Activated naive CD4-positive, alpha-beta T cell treated with anti-CD3 and anti-CD28 coated beads, Interleukin-2, amount 50 U/mL, for 72 hours (primary cell): ENCODE results near the gene ABCA13. TPM values are rescaled to one million over a fixed set of nuclear protein-coding genes. Genes with fewer than 3 reads are reported as not detected.
"Not testable (repeated sequence)": the region's sequence is repeated elsewhere in the genome, so short reads cannot be mapped to it uniquely, and the experiment has no call there.

Experiments
- ATAC-seq, 2 donors: fragments of 150-1000 bp; cut with Tn5 transposase; 2 replicates each; pipeline ENCODE4 v1.10.0; 2021; ENCODE audit warnings: mild to moderate bottlenecking in 2 of 2, moderate library complexity in 2 of 2
- DNase-seq, 2 donors: peaks; one replicate each; pipeline ENCODE4 v3.0.0; 2021 to 2022; ENCODE audit warnings: low spot score in 2 of 2
- H3K27ac Mint-ChIP-seq, 2 donors: one replicate each; pipeline ENCODE4 v1.8.0; 2022; ENCODE audit warnings: mild to moderate bottlenecking in 2 of 2, mixed read lengths in 2 of 2
- H3K36me3 Mint-ChIP-seq, 2 donors: one replicate each; pipeline ENCODE4 v1.8.0; 2022; ENCODE audit warnings: mixed read lengths in 2 of 2
- H3K9me3 Mint-ChIP-seq, 2 donors: one replicate each; pipeline ENCODE4 v1.8.0; 2022; ENCODE audit warnings: mixed read lengths in 2 of 2
- total RNA-seq, 2 donors: library from RNA; stranded (reverse); gene quantifications; one replicate each; pipeline ENCODE4 v1.2.3, GENCODE V29; 2022

Gene ABCA13, protein sequence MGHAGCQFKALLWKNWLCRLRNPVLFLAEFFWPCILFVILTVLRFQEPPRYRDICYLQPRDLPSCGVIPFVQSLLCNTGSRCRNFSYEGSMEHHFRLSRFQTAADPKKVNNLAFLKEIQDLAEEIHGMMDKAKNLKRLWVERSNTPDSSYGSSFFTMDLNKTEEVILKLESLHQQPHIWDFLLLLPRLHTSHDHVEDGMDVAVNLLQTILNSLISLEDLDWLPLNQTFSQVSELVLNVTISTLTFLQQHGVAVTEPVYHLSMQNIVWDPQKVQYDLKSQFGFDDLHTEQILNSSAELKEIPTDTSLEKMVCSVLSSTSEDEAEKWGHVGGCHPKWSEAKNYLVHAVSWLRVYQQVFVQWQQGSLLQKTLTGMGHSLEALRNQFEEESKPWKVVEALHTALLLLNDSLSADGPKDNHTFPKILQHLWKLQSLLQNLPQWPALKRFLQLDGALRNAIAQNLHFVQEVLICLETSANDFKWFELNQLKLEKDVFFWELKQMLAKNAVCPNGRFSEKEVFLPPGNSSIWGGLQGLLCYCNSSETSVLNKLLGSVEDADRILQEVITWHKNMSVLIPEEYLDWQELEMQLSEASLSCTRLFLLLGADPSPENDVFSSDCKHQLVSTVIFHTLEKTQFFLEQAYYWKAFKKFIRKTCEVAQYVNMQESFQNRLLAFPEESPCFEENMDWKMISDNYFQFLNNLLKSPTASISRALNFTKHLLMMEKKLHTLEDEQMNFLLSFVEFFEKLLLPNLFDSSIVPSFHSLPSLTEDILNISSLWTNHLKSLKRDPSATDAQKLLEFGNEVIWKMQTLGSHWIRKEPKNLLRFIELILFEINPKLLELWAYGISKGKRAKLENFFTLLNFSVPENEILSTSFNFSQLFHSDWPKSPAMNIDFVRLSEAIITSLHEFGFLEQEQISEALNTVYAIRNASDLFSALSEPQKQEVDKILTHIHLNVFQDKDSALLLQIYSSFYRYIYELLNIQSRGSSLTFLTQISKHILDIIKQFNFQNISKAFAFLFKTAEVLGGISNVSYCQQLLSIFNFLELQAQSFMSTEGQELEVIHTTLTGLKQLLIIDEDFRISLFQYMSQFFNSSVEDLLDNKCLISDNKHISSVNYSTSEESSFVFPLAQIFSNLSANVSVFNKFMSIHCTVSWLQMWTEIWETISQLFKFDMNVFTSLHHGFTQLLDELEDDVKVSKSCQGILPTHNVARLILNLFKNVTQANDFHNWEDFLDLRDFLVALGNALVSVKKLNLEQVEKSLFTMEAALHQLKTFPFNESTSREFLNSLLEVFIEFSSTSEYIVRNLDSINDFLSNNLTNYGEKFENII (N-terminal part only)
- total RNA-seq = not detected

DNA sequence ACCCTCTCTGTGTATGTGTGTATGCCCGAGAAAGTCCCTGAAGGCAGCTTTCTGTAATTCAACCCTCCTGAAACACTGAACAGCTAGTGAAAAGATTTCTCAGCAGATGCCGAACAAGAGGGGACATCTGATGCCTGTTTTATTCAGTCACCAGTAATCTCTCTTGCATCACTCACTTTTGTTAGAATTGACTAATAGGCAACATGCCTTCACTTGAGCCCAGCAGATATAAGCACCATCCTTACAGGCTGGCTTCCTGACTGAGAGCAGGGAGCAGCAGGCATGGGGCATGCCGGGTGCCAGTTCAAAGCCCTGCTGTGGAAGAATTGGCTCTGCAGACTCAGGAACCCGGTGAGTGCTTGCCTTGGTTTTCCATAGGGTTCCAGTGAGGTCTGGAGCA lies at the start of gene ABCA13:
Gene ABCA13, plus strand, starts transcription at position 257 of the 400 bp plus-strand sequence. Its CDS starts 26 bp downstream, at position 283.
- peaks cover 0 to 7% of the 10 kb centered on the region in 2 donors for H3K9me3 Mint-ChIP-seq
- DNase-seq (no peak), ATAC-seq (no peak)
- no peak within 1 kb of the TSS for H3K27ac Mint-ChIP-seq
- no peaks in the 10 kb centered on the region for H3K36me3 Mint-ChIP-seq

DNA sequence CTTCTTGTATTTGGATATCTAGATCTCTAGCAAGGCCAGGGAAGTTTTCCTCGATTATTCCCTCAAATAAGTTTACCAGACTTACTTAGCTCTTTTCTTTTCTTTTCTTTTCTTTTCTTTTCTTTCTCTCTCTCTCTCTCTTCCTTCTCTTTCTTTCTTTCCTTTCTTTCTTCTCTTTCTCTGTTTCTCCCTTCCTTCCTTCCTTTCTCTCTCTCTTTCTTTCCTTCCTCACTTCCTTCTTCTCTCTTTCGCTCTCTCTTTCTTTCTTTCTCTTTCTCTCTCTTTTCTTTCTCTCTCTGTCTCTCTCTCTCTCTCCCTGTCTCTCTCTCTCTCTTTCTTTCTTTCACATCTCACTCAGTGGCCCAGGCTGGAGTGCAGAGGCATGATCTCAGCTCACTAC lies 45.2 kb upstream of the ABCA13 start:
- no peak for DNase-seq
- no peak for ATAC-seq
- Mint-ChIP-seq H3K36me3 (peaks cover 13 to 19% of the 10 kb centered on the region in 2 donors), H3K9me3 (peaks cover 11 to 13% of the 10 kb centered on the region in 2 donors), H3K27ac (no peak overlapping the region)

DNA sequence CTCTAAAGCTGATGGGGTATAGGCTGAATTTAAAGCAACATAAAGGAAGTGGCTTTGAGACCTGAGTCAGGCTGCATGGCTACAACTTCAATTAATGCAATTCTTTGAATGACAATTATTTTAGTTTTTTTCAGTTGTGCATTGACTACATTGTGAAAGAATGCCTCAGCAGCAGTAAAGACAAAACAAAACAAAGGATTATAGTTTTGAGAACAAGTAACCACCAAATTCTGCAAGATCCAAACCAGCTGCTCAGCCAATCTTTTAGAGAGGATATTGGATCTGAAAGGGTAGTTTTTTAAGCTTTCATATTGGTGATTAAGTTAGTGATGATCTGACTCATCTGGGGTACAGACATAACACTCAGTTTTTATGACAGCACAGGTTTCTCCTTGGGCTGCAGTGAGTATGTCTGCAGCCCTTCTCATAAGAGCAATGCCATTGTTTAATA lies 40.6 kb upstream of the ABCA13 start:
- no peak overlapping the region for H3K27ac Mint-ChIP-seq
- H3K9me3 Mint-ChIP-seq = peaks cover 8 to 9% of the 10 kb centered on the region in 2 donors
- ATAC-seq = peak; percentile 70 to 96
- peak in 1 of 2 donors; percentile 11 for DNase-seq
- peaks cover 13 to 19% of the 10 kb centered on the region in 2 donors for H3K36me3 Mint-ChIP-seq

DNA sequence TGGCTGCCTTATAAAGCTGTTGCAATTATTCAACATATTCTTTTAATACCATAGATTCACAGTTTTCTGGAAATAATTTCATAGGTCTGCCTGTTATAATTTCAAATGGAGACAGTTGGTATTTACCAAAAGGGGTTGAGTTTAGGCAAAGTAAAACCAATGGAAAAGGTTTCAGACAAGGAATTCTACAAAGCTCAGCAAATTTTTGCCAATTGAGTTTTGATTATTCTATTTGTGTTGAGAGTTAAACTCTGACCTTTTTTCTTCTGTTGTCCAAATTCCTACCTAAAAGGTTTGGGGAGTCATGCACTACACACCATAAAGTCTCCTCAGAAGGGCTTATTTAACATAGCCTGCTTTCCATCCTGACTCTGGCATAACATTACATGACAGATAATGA lies 38.5 kb upstream of the ABCA13 start:
- ATAC-seq (no peak), DNase-seq (no peak)
- Mint-ChIP-seq H3K36me3 (peaks cover 5 to 6% of the 10 kb centered on the region in 2 donors), H3K9me3 (no peaks in the 10 kb centered on the region), H3K27ac (no peak overlapping the region)

DNA sequence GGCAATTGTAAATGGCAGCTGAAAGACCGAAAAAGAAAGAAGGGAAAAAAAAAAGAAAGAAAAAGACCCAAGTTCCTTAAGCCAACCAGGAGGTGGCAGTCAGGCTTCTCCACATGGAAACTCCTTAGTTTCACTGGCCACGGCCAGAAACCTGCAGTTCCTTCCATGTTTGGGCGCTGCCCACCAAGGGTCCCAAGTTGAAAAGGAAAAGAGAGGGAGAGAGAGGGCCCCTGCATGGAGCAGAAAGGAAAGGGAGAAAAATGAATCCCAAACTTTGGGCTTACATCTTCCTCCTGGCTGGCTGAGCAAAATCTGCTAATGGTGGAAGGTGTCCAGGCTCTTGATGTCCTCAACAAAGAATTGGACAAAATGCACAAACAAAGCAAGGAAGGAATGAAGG lies 31.8 kb upstream of the ABCA13 start:
- no peak overlapping the region for H3K27ac Mint-ChIP-seq
- peaks cover 0 to 6% of the 10 kb centered on the region in 2 donors for H3K36me3 Mint-ChIP-seq
- DNase-seq (no peak), ATAC-seq (no peak)
- H3K9me3 Mint-ChIP-seq = no peaks in the 10 kb centered on the region

DNA sequence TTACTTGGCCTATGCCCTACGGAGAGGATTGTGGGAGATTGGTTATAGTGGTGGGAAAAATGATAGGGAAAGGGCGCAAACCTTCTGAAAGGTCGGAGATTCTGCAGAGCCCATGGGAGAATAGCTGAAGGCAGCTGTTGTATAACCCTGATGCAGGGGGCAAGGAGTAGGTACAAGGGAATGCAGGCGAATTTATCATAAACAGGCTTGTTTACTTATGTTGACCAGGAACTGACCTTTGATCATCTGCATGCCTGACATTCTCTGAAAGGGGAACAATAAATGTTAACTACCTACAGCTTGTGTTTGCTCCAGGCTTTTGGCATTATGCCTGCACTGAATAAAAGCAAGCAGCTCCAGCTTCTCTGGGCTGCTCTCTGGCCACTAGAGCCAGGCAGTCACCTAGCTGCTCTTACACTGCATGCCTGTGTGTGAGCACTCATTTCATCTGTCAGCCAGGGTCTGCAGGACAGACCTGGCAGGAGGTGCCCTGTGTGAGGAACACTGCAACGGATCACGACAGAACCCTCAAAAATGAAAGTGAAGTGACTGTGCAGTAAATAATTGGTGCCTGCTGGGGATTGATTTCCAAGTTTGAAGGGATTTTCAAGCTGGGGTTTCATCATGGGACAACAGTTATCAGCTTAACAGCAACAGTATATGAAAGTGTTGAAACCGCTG lies 31.1 kb upstream of the ABCA13 start:
- Mint-ChIP-seq H3K27ac (no peak overlapping the region), H3K9me3 (no peaks in the 10 kb centered on the region), H3K36me3 (peaks cover 0 to 6% of the 10 kb centered on the region in 2 donors)
- no peak for DNase-seq
- no peak for ATAC-seq

DNA sequence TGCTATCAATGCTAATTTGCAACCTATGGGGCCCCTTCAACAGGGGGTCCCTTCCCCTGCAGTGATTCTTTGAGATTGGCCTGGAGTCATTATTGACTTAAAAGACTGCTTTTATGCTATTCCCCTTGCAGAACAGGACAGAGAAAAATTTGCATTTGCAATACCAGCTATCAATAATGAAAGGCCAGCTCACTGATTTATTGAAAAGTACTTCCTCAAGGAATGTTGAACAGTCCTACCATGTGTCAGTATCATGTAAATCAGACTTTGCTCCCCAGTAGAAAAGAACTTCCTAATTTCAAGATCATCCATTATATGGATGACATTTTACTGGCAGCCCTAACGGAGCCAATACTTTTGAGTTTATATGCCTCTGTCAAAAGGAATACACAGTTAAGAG lies 29.7 kb upstream of the ABCA13 start:
- no peak for DNase-seq

DNA sequence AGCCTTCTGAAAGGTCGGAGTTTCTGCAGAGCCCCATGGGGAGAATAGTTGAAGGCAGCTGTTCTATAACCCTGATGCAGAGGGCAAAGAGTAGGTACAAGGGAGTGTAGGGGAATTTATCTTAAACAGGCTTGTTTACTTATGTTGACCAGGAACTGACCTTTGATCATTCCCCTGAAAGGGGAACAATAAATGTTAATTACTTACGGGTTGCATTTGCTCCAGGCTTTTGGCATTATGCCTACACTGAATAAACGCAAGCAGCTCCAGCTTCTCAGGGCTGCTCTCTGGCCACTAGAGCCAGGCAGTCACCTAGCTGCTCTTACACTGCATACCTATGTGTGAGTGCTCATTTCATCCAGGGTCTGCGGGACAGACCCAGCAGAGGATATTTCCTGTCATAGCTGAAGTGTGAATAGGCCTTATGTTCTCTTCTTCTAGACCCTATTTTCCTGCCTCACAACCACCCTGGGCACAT lies 26.9 kb upstream of the ABCA13 start:
- ATAC-seq = no peak
- no peak for DNase-seq
- Mint-ChIP-seq H3K27ac (no peak overlapping the region), H3K36me3 (no peaks in the 10 kb centered on the region), H3K9me3 (no peaks in the 10 kb centered on the region)

More for the DNA sequence above, 29.7 kb upstream of the ABCA13 start:
- ATAC-seq = no peak
- no peaks in the 10 kb centered on the region for H3K9me3 Mint-ChIP-seq
- no peak overlapping the region for H3K27ac Mint-ChIP-seq
- no peaks in the 10 kb centered on the region for H3K36me3 Mint-ChIP-seq

DNA sequence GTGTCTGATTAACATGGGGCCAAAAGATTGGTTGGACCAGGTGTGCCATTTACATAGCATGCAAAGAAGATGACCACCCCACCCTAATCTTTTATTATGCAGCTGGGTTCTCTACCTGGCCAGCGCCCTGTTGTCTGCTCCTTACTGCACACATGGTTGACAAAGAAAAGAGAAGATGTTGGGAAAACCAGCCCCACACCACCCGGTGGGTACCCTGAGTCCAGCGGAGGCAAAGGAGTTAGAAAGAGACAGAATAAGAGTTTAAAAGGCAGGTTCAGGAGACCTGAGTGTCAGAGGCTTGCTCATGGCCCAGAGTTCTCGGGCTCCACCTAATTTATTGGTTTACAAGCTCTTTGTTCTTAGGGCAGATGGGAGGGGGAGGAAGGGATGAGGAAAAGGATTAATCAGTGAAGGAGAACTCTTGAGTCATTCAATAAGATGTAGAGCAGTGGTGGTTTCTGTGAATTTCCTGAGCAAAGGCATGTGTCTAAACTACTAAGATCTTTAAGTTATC lies 24.1 kb upstream of the ABCA13 start:
- no peak for DNase-seq
- ATAC-seq = no peak
- Mint-ChIP-seq H3K27ac (no peak overlapping the region), H3K9me3 (no peaks in the 10 kb centered on the region), H3K36me3 (no peaks in the 10 kb centered on the region)

DNA sequence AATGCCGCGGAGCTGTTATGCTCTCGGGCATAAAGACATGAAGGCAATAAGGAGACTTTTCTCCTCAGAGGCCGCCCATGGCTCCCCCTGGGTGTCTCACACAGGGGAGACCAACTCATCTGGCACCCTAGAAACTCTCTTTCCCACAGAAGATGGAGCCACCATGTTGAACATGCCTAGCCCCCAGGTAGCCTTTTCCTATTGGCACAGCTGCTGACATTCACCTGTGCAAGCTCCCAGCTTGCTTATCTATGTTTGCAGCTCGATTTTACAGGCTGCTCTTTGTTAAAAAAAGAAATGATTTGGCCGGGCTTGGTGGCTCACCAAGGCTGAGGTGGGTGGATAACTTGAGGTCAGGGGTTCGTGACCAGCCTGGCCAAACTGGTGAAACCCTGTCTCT lies 23.6 kb upstream of the ABCA13 start:
- ATAC-seq, H3K27ac Mint-ChIP-seq, DNase-seq, H3K36me3 Mint-ChIP-seq, H3K9me3 Mint-ChIP-seq: not testable (repeated sequence)

DNA sequence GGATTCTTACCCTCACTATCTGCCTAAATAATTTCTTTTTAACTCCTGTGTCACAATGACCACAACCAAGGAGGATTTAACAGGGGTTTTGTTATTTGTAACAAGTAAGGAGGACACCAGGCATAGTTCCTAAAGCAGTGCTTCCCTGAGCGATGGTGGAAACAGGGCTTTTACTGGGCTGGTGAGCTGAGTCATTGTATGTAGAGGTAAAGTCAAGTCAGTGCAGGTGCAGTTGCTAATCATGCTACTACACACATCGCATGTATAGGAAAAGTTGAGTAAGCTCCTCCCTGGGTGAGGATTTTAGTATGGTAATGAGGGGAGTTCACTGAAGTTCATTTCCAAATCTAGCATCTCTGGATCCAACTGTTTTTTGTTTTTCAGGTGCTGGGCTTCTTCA lies 22.9 kb upstream of the ABCA13 start:
- Mint-ChIP-seq H3K9me3 (no peaks in the 10 kb centered on the region), H3K36me3 (no peaks in the 10 kb centered on the region), H3K27ac (no peak overlapping the region)
- peak in 1 of 2 donors; percentile 47 for ATAC-seq
- DNase-seq = no peak

DNA sequence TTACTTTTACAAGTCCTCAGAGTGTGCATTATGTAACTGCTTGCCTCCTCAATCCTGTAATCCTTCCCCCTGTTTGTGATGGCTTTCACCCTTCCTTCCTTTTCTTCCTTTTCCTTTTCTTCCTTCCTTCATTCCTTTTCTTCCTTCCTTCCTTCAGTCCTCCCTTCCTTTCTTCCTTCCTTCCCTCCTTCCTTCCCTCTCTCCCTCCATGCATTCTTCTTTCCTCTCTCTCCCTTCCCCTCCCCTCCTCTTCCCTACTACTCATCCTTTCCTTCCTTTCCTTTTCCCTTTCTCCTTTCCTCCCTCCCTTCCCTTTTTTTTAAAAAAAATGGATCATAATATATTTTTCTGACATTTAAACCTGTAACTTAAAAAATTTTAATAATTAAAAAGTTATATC lies 22.2 kb upstream of the ABCA13 start:
- no peak overlapping the region for H3K27ac Mint-ChIP-seq
- H3K9me3 Mint-ChIP-seq = no peaks in the 10 kb centered on the region
- no peak for ATAC-seq
- no peaks in the 10 kb centered on the region for H3K36me3 Mint-ChIP-seq
- no peak for DNase-seq

DNA sequence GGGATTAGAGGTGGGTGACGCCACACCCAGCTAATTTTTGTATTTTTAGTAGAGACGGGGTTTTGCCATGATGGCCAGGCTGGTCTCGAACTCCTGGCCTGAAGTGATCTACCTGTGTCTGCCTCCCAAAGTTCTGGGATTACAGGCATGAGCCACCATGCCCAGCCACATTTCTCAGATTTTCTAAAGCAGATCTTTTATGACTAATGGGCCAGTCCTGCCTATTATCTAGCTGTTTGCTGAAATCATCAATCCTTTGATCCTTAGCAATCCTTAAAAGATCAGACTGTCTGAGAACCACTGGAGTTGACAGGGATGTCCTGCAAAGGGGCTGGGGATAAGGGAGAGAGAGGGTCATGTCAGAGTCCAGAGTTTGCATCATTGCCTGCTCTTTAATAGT lies 21.2 kb upstream of the ABCA13 start:
- Mint-ChIP-seq H3K27ac (no peak overlapping the region), H3K9me3 (no peaks in the 10 kb centered on the region), H3K36me3 (no peaks in the 10 kb centered on the region)
- ATAC-seq (no peak), DNase-seq (no peak)

DNA sequence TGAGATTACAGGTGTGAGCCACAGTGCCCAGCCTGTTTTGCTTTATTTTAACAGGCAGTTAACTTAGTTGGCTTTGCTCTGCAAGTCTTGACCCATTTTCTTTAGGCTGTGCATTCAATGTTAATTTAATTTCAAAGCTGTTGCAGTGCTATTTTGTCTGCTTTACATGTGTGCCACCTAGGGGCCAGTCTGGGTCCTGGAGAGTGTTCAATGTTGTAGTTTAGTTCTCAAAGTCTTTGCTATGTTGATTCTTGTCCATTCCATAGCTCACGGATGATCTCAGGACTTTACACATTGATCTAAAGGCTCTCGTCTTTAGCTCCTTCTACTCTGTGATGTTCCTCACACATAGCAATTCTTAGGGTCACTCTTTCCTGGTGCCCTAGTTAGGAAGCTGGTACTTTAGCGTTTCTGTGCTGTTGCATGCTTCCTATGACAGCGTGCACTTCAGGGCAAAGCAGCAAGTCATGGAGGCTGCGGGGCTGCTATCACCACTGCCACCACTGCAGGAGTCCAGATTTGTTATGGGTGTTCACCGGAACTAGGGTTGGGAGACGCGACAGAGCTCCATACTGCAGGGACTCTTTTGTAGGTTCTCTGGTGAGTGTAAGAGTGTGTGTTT lies 16.4 kb upstream of the ABCA13 start:
- Mint-ChIP-seq H3K9me3 (no peaks in the 10 kb centered on the region), H3K36me3 (no peaks in the 10 kb centered on the region), H3K27ac (no peak overlapping the region)
- ATAC-seq = peak in 1 of 2 donors; percentile 58
- DNase-seq = peak in 1 of 2 donors; percentile 16

DNA sequence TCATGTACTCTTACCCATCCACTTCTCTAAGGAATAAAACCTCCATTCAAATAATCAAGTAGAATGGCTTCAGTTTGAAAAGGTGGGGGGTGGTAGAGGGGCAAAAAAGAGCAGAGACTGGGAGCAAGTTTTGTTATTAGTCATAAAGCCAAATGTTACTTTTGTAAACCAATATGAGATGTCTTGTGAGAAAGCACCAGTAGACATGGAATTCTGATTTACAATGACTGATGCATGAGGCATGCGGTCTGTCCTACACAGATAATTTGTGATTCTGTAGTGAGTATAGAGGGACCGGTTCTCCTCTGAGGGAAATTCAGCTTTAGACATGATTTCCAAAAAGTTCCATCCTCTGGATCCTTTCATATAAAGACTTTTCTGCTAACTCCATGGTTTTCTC lies 12.9 kb upstream of the ABCA13 start:
- no peak for DNase-seq
- no peak for ATAC-seq
- Mint-ChIP-seq H3K9me3 (peaks cover 0 to 4% of the 10 kb centered on the region in 2 donors), H3K27ac (no peak overlapping the region), H3K36me3 (peaks cover 0 to 5% of the 10 kb centered on the region in 2 donors)
